ENCODE measurements around the gene PTGIR. TPM values are rescaled to one million over a fixed set of nuclear protein-coding genes. Genes with fewer than 3 reads are reported as not detected.

The PTGIR gene
- polyA plus RNA-seq, 1 donor (not counting 4 experiments of a cell fraction or from before 2014, with no cell fraction given): not detected

DNA sequence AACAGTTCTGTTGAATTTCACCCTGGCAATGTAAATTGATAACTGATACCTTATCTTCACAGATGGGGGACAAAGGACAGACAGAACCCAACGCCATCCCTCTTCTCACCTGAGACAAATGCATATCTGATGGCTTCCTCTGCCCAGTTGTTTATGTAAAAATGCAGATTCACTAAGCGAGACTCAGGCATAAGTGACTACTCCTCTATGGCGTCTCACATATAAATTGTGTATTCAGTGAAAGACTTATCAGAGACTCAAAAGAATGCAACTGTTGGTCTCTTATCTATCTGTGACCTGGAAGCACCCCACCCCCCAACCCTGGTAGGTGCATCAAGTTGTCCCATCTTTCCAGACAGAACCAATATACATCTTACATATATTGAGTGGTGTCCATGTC, 37.0 kb downstream of the PTGIR start:
- dilution Hi-C loops (cut with MboI; ENCODE audit: extremely low pct_ligation_motif_present, low sequenced_read_pairs): no loop called here
- Histone ChIP-seq H3K9me1 (ENCODE audit: control insufficient read depth, extremely low read depth, insufficient read depth, low read length) (no peaks in the 10 kb centered on the region), H3K27me3 (ENCODE audit: control insufficient read depth, extremely low read depth, insufficient read depth, low read length) (no peaks in the 10 kb centered on the region), H3K36me3 (ENCODE audit: control insufficient read depth in 2 of 2, extremely low read depth in 1 of 2, insufficient read depth in 2 of 2, low read length in 2 of 2) (no peaks in the 10 kb centered on the region), H3K4me1 (ENCODE audit: control insufficient read depth, extremely low read depth, insufficient read depth, low read length) (no peaks in the 10 kb centered on the region), H3K27ac (ENCODE audit: control insufficient read depth, insufficient read depth, low read length) (no peak overlapping the region), H4K20me1 (ENCODE audit: control insufficient read depth, extremely low read depth, insufficient read depth, low read length) (no peaks in the 10 kb centered on the region), H2AFZ (ENCODE audit: control insufficient read depth, low read length) (no peak overlapping the region), H3K9ac (ENCODE audit: control insufficient read depth, extremely low read depth, insufficient read depth, low read length) (no peak overlapping the region), H3K9me3 (ENCODE audit: control insufficient read depth, low read depth, low read length) (no peaks in the 10 kb centered on the region), H3K4me2 (ENCODE audit: control insufficient read depth, extremely low read depth, insufficient read depth, low read depth, low read length) (no peak overlapping the region), H3K79me2 (ENCODE audit: control insufficient read depth, insufficient read depth, low read length) (no peaks in the 10 kb centered on the region), H3K4me3 (ENCODE audit: control insufficient read depth in 2 of 3, extremely low read depth in 1 of 3, insufficient read depth in 2 of 3, low read depth in 1 of 3, low read length in 3 of 3) (no peak overlapping the region)
- DNase-seq (ENCODE audit: low read depth, low spot score) (no peak), FAIRE-seq (no peak)
- no peak for TF ChIP-seq EZH2 (IDR thresholded peaks at IDR 0.05; ENCODE audit: low read length)
- TF ChIP-seq, protein P1, sequence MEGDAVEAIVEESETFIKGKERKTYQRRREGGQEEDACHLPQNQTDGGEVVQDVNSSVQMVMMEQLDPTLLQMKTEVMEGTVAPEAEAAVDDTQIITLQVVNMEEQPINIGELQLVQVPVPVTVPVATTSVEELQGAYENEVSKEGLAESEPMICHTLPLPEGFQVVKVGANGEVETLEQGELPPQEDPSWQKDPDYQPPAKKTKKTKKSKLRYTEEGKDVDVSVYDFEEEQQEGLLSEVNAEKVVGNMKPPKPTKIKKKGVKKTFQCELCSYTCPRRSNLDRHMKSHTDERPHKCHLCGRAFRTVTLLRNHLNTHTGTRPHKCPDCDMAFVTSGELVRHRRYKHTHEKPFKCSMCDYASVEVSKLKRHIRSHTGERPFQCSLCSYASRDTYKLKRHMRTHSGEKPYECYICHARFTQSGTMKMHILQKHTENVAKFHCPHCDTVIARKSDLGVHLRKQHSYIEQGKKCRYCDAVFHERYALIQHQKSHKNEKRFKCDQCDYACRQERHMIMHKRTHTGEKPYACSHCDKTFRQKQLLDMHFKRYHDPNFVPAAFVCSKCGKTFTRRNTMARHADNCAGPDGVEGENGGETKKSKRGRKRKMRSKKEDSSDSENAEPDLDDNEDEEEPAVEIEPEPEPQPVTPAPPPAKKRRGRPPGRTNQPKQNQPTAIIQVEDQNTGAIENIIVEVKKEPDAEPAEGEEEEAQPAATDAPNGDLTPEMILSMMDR (optimal IDR thresholded peaks at IDR 0.05 in 1 of 3, IDR thresholded peaks at IDR 0.05 in 1 of 3, conservative IDR thresholded peaks at IDR 0.05 in 1 of 3; ENCODE audit: extremely low read depth in 1 of 3, insufficient read depth in 2 of 3, low read length in 3 of 3): no peak

DNA sequence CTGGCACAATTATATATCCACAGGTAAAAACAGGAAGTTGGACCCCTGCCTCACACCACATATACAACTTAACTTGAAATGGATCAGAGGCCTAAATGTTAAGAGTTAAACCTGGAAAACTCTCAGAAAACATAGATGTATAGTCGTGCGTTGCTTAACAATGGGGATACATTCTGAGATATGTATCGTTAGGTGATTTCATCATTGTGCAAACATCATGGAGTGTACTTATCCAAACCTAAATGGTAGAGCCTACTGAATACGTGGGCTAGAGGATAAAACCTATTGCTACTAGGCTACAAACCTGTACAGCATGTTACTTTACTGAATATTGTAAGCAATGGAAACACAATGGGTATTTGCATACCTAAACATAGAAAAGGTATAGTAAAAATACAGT, 38.6 kb downstream of the PTGIR start:
- no peak for TF ChIP-seq EZH2 (IDR thresholded peaks at IDR 0.05; ENCODE audit: low read length)
- TF ChIP-seq, protein P1 (optimal IDR thresholded peaks at IDR 0.05 in 1 of 3, IDR thresholded peaks at IDR 0.05 in 1 of 3, conservative IDR thresholded peaks at IDR 0.05 in 1 of 3; ENCODE audit: extremely low read depth in 1 of 3, insufficient read depth in 2 of 3, low read length in 3 of 3): no peak
- H3K27me3 ChIP-seq (ENCODE audit: control insufficient read depth, extremely low read depth, insufficient read depth, low read length): no peaks in the 10 kb centered on the region
- no peak for FAIRE-seq

More for the DNA sequence above, 38.6 kb downstream of the PTGIR start:
- H3K9ac ChIP-seq (ENCODE audit: control insufficient read depth, extremely low read depth, insufficient read depth, low read length): no peak overlapping the region
- H3K4me3 ChIP-seq (ENCODE audit: control insufficient read depth in 2 of 3, extremely low read depth in 1 of 3, insufficient read depth in 2 of 3, low read depth in 1 of 3, low read length in 3 of 3): no peak overlapping the region
- no peaks in the 10 kb centered on the region for H3K9me1 ChIP-seq (ENCODE audit: control insufficient read depth, extremely low read depth, insufficient read depth, low read length)
- H3K79me2 ChIP-seq (ENCODE audit: control insufficient read depth, insufficient read depth, low read length): no peaks in the 10 kb centered on the region
- dilution Hi-C loops (cut with MboI; ENCODE audit: extremely low pct_ligation_motif_present, low sequenced_read_pairs): no loop called here
- no peak overlapping the region for H2AFZ ChIP-seq (ENCODE audit: control insufficient read depth, low read length)
- H3K9me3 ChIP-seq (ENCODE audit: control insufficient read depth, low read depth, low read length): no peaks in the 10 kb centered on the region
- DNase-seq (ENCODE audit: low read depth, low spot score): no peak
- H3K4me1 ChIP-seq (ENCODE audit: control insufficient read depth, extremely low read depth, insufficient read depth, low read length): no peaks in the 10 kb centered on the region
- H3K27ac ChIP-seq (ENCODE audit: control insufficient read depth, insufficient read depth, low read length): no peak overlapping the region
- H4K20me1 ChIP-seq (ENCODE audit: control insufficient read depth, extremely low read depth, insufficient read depth, low read length): no peaks in the 10 kb centered on the region
- H3K36me3 ChIP-seq (ENCODE audit: control insufficient read depth in 2 of 2, extremely low read depth in 1 of 2, insufficient read depth in 2 of 2, low read length in 2 of 2): no peaks in the 10 kb centered on the region
- H3K4me2 ChIP-seq (ENCODE audit: control insufficient read depth, extremely low read depth, insufficient read depth, low read depth, low read length): no peak overlapping the region

All from keratinocyte (primary cell).